Activated T-cell treated with anti-CD3 and anti-CD28 coated beads, Interleukin-2, amount 50 U/mL, for 72 hours (primary cell): Measurements from ENCODE around the gene SH2B2. TPM values are rescaled to one million over a fixed set of nuclear protein-coding genes. Genes with fewer than 3 reads are reported as not detected.

ENCODE experiments used
- total RNA-seq, 2 donors: library from RNA; stranded (reverse); gene quantifications; one replicate each; pipeline ENCODE4 v1.2.3, GENCODE V29; 2022

Gene SH2B2
- total RNA-seq, 2 donors from 2014 or later = 5.0 to 6.8 TPM

Other genes with a start within 250 kb of the SH2B2 start
- gene SPDYE6, start 69.6 kb downstream of the SH2B2 start, total RNA-seq = not detected
- 10 to 100 TPM; 30.6 to 35.7 TPM for gene PRKRIP1, start 109.5 kb downstream of the SH2B2 start, total RNA-seq
- 10 to 100 TPM; 37.8 to 42.2 TPM for gene ORAI2, start 146.7 kb downstream of the SH2B2 start, total RNA-seq
- gene ALKBH4, start 178.0 kb downstream of the SH2B2 start, total RNA-seq = 10 to 100 TPM in 1 of 2 donors, 1 to 10 TPM in 1; 9.1 to 11.8 TPM
- gene LRWD1, start 178.1 kb downstream of the SH2B2 start, total RNA-seq = 10 to 100 TPM; 13.1 to 13.6 TPM
- gene POLR2J, start 192.1 kb downstream of the SH2B2 start, total RNA-seq = 10 to 100 TPM; 40.5 to 53.5 TPM
- gene RASA4B, start 230.9 kb downstream of the SH2B2 start, total RNA-seq = 10 to 100 TPM; 20.0 to 29.8 TPM